Kidney (tissue), 14 donors: ENCODE measurements around the gene ERBB4. TPM values are rescaled to one million over a fixed set of nuclear protein-coding genes. Genes with fewer than 3 reads are reported as not detected.

Source experiments
- DNase-seq, 5 donors: peaks; one replicate each; pipeline ENCODE4 v3.0.0-alpha.2; 2013 to 2020
- FAIRE-seq: peaks from 2 replicates; lab custom pipeline; 2012; peaks lifted over from hg19 to GRCh38; lab: Jason Lieb, UNC
- H3K27ac ChIP-seq, 2 donors: one replicate each; pipeline ENCODE4 v1.7.0; 2013; ENCODE audit warnings: low read depth in 2 of 2, low read length in 2 of 2, inconsistent platforms in 1 of 2
- H3K27me3 ChIP-seq: one replicate; pipeline ENCODE4 v1.7.1; 2013; ENCODE audit warnings: low read length, inconsistent platforms; ENCODE audit not compliant: control insufficient read depth, insufficient read depth
- H3K36me3 ChIP-seq, 3 donors: one replicate each; pipeline versions ENCODE4 v1.7.0 to v1.7.1; 2013; ENCODE audit warnings: low read length in 3 of 3, control low read depth in 1 of 3, inconsistent platforms in 1 of 3; ENCODE audit not compliant: insufficient read depth in 3 of 3, control insufficient read depth in 2 of 3
- H3K4me1 ChIP-seq, 3 donors: one replicate each; pipeline versions ENCODE4 v1.7.0 to v1.7.1; 2013; ENCODE audit warnings: low read length in 3 of 3, inconsistent platforms in 1 of 3, low read depth in 1 of 3; ENCODE audit not compliant: control insufficient read depth in 2 of 3, insufficient read depth in 2 of 3
- H3K4me3 ChIP-seq, 3 donors: one replicate each; pipeline versions ENCODE4 v1.7.0 to v1.8.1; 2013; ENCODE audit warnings: low read length in 3 of 3, control low read depth in 1 of 3, inconsistent platforms in 1 of 3
- H3K9ac ChIP-seq, 3 donors: one replicate each; pipeline versions ENCODE4 v1.7.0 to v1.7.1; 2013; ENCODE audit warnings: low read length in 3 of 3, control low read depth in 1 of 3, inconsistent platforms in 1 of 3
- H3K9me3 ChIP-seq, 3 donors: one replicate each; pipeline versions ENCODE4 v1.7.0 to v1.7.1; 2013; ENCODE audit warnings: low read length in 3 of 3, control low read depth in 1 of 3, inconsistent platforms in 1 of 3; ENCODE audit not compliant: control insufficient read depth in 2 of 3, insufficient read depth in 1 of 3
- intact Hi-C: fragments of 100-400 bp; cut with DNase I; formaldehyde crosslinking; loops from one replicate; pipeline ENCODE4 v1.11.1; 2022
- polyA plus RNA-seq: library from polyadenylated mRNA; stranded (reverse); fragments of 350-450 nt; fragmentation: Illumina TruSeq; extraction: RNeasy Lipid Tissue Mini Kit (QIAGEN cat#74804); gene quantifications from one replicate; pipeline ENCODE4 v1.2.3, GENCODE V29; 2014; ENCODE audit warnings: low read depth, low replicate concordance; ENCODE audit not compliant: insufficient read depth
- total RNA-seq: library from RNA; stranded (reverse); fragmentation: NEBNext Ultra II Directional; extraction: Animal tissue kit (Norgen Biotek cat#: 25700); gene quantifications from one replicate; pipeline ENCODE4 v1.2.1, GENCODE V29; 2021
- TF ChIP-seq, protein P1 (sequence below): IDR thresholded peaks from 3 replicates; pipeline ENCODE4 v1.5.1; 2012; ENCODE audit warnings: mild to moderate bottlenecking, moderate library complexity, borderline replicate concordance; ENCODE audit not compliant: insufficient read depth; ENCODE audit errors: extremely low read depth
- donor health status: control.
- donor health status: control.
- donor health status: control.
- donor health status: control.
- donor health status: control.
- donor health status: DM: yes; HTN: yes; CAD: no.
- donor health status: Normal renal cell carcinoma (clear cell type).

ERBB4 gene
- total and polyA plus RNA-seq, 2 donors from 2014 or later = 3.9 to 152 TPM

DNA sequence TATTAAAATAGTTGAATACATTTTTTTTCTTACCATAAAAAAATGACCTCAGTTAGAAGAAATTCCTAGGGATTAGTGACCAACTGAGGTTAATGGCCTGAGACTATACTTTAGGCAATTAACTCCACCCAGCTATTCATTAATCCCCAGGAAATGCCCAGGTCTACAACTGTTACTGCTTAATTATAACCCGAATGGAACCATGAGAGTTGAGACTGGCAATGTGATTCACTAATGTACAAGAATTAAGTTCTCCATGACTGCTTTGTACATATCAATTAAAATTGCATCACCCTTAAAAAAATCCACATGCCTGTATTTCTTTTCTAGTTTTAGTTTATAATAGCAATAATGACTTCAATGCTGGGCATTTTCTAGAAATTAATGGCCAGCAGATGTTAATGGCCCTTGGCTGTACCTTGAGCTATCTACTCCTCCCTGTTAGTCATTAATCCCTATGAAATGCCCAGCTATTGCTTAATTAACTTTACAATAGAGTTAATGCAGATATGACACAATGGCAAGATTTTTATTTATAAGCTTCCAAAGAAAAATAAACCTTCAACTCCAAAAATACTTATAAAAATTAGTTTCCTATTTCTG lies 44.1 kb downstream of the ERBB4 start:
- H3K27ac ChIP-seq = no peak overlapping the region
- H3K4me1 ChIP-seq = no peaks in the 10 kb centered on the region
- H3K27me3 ChIP-seq = no peaks in the 10 kb centered on the region
- H3K4me3 ChIP-seq = no peak overlapping the region
- intact Hi-C loops = no loop called here
- TF ChIP-seq, protein P1, sequence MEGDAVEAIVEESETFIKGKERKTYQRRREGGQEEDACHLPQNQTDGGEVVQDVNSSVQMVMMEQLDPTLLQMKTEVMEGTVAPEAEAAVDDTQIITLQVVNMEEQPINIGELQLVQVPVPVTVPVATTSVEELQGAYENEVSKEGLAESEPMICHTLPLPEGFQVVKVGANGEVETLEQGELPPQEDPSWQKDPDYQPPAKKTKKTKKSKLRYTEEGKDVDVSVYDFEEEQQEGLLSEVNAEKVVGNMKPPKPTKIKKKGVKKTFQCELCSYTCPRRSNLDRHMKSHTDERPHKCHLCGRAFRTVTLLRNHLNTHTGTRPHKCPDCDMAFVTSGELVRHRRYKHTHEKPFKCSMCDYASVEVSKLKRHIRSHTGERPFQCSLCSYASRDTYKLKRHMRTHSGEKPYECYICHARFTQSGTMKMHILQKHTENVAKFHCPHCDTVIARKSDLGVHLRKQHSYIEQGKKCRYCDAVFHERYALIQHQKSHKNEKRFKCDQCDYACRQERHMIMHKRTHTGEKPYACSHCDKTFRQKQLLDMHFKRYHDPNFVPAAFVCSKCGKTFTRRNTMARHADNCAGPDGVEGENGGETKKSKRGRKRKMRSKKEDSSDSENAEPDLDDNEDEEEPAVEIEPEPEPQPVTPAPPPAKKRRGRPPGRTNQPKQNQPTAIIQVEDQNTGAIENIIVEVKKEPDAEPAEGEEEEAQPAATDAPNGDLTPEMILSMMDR = no peak
- peak in 3 of 5 donors; percentile 11 to 86 (median 86) for DNase-seq
- H3K9ac ChIP-seq = no peak overlapping the region
- H3K9me3 ChIP-seq = no peaks in the 10 kb centered on the region
- no peaks in the 10 kb centered on the region for H3K36me3 ChIP-seq
- FAIRE-seq = peak; percentile 38

DNA sequence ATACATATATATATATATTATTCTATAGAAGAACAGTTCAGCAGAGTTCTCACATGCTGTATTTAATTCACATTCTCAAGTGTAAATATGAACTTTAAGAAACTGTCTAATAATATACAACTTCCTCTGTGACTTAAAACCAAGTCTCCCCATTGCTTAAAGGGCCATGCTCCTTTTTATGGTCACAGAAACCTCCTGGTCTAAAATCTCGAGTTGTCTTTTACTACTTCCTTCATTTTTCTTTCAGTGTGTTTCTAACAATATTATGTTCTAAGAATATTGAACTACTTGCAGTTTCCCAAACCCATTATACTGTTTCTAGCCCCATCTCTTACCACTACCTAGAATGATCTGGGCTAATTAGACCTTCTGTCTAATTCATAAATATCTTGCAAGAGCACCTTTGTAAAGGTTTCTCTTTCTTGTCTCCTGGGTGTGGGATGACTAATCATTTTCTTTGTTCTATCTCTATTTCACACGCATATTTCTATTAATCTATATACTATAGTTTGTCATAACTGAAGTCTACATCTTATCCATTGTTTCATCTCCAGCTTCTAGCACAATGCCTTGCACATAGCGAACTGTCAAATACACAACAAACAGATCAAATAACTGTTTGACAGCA lies 48.8 kb downstream of the ERBB4 start:
- Histone ChIP-seq H3K27me3 (no peaks in the 10 kb centered on the region), H3K4me1 (no peaks in the 10 kb centered on the region), H3K9me3 (no peaks in the 10 kb centered on the region), H3K36me3 (no peaks in the 10 kb centered on the region), H3K27ac (no peak overlapping the region), H3K4me3 (no peak overlapping the region), H3K9ac (no peak overlapping the region)
- DNase-seq = no peak
- TF ChIP-seq, protein P1 = no peak
- no peak for FAIRE-seq
- intact Hi-C loops = no loop called here

DNA sequence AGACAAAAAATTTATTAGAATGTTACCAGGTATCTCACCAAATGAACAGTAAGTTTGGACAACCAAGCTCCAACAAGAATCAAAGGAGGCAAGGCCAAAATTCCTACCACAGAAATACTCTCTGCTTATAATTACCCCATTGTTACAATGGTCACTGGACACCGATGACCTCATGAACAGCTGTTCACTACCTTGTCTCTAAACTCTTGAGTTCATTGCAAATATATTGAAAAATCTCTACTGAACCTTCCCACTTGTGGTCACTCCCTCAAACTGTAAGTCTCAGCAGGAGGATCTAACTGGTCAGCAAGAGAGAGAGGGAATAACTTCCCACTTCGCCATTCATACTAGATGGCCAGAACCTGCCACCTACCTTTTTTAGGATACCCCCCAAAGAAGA lies 50.0 kb downstream of the ERBB4 start:
- H3K36me3 ChIP-seq = no peaks in the 10 kb centered on the region

More for the DNA sequence above, 50.0 kb downstream of the ERBB4 start:
- TF ChIP-seq, protein P1 = no peak
- DNase-seq (no peak), FAIRE-seq (no peak)
- H3K9me3 ChIP-seq = no peaks in the 10 kb centered on the region
- intact Hi-C loops = no loop called here
- H3K9ac ChIP-seq = no peak overlapping the region
- no peak overlapping the region for H3K27ac ChIP-seq
- no peak overlapping the region for H3K4me3 ChIP-seq
- H3K27me3 ChIP-seq = no peaks in the 10 kb centered on the region
- no peaks in the 10 kb centered on the region for H3K4me1 ChIP-seq
